OCI-LY1 (cell line): ENCODE data around the gene CAMK2D.

Source experiments
- EZH2 ChIP-seq: fragments of 200-600 bp; sonication (generic), shearing (Covaris generic); IDR thresholded peaks from 2 replicates; pipeline ENCODE4 v1.8.0; 2017; ENCODE audit warnings: borderline replicate concordance, mixed run types, mild to moderate bottlenecking, antibody characterized with exemption, low read length, moderate library complexity, mixed read lengths
- TF ChIP-seq, protein P1 (sequence below): fragments of 200-600 bp; sonication (generic), shearing (Covaris generic); IDR thresholded peaks from 2 replicates; pipeline ENCODE4 v1.5.1; 2017; ENCODE audit warnings: mild to moderate bottlenecking, antibody characterized with exemption, low read length, moderate library complexity, mixed read lengths

DNA sequence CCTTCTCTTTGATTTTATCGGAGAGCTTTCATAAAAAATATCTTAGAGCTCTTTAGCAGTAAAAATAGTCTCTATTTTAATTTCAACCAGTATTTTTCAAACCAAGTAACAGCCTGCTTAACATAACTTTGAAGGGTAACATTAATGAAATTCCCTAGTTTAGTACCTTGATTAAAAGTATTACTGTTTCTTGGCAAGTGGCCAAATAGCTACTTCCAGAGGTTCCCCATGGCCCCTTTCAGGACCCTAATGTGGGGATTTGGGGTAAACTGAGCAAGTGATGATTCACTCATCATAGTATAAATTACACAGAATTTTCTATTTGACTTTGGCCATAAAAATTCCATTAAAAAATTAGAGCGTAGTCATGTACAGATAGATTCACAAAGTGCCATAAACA, 211.0 kb downstream of the CAMK2D start:
- no peak for TF ChIP-seq EZH2
- TF ChIP-seq, protein P1, sequence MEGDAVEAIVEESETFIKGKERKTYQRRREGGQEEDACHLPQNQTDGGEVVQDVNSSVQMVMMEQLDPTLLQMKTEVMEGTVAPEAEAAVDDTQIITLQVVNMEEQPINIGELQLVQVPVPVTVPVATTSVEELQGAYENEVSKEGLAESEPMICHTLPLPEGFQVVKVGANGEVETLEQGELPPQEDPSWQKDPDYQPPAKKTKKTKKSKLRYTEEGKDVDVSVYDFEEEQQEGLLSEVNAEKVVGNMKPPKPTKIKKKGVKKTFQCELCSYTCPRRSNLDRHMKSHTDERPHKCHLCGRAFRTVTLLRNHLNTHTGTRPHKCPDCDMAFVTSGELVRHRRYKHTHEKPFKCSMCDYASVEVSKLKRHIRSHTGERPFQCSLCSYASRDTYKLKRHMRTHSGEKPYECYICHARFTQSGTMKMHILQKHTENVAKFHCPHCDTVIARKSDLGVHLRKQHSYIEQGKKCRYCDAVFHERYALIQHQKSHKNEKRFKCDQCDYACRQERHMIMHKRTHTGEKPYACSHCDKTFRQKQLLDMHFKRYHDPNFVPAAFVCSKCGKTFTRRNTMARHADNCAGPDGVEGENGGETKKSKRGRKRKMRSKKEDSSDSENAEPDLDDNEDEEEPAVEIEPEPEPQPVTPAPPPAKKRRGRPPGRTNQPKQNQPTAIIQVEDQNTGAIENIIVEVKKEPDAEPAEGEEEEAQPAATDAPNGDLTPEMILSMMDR = no peak
